Colonic mucosa (tissue), 4 donors: ENCODE results near the gene FANCE. TPM values are rescaled to one million over a fixed set of nuclear protein-coding genes. Genes with fewer than 3 reads are reported as not detected.

Experiments used
- DNase-seq: peaks from one replicate; pipeline ENCODE4 v3.0.0-alpha.2; 2020
- H3K27ac ChIP-seq: fragments of 200-600 bp; one replicate; pipeline ENCODE4 v1.8.0; 2021
- H3K27me3 ChIP-seq: fragments of 200-600 bp; one replicate; pipeline ENCODE4 v1.8.0; 2021
- H3K36me3 ChIP-seq: fragments of 200-600 bp; one replicate; pipeline ENCODE4 v1.8.0; 2021
- H3K4me1 ChIP-seq: fragments of 200-600 bp; one replicate; pipeline ENCODE4 v1.8.0; 2021; ENCODE audit warnings: mild to moderate bottlenecking
- H3K4me3 ChIP-seq: fragments of 200-600 bp; one replicate; pipeline ENCODE4 v1.8.0; 2021
- H3K9ac ChIP-seq, 2 donors: one replicate each; pipeline ENCODE4 v1.7.0; 2013; ENCODE audit warnings: control low read depth in 2 of 2, low read depth in 2 of 2, low read length in 2 of 2
- H3K9me3 ChIP-seq: fragments of 200-600 bp; one replicate; pipeline ENCODE4 v1.8.0; 2021
- CTCF ChIP-seq: fragments of 200-600 bp; IDR thresholded peaks from one replicate; pipeline ENCODE4 v1.8.0; 2022; ENCODE audit warnings: antibody characterized with exemption, mild to moderate bottlenecking
- intact Hi-C: fragments of 100-400 bp; cut with DNase I; formaldehyde crosslinking; loops from one replicate; pipeline ENCODE4 v1.14.1; 2022
- total RNA-seq, 2 donors: library from RNA; stranded (reverse); fragmentation: NEBNext Ultra II Directional in 1 of 2; extraction: Animal tissue kit (Norgen Biotek cat#: 25700) in 1 of 2; gene quantifications; one replicate each; pipeline ENCODE4 v1.2.1, GENCODE V29; 2021
- donor health status: healthy.
- donor health status: DM: no; HTN: no; CAD: no.
- donor health status: DM: no; HTN: no; CAD: no.

FANCE gene
- total RNA-seq, 2 donors from 2014 or later = 3.7 to 10.7 TPM

GRCh38 chr6:35441205-35441604 lies 10.9 kb upstream of the FANCE start:
- Histone ChIP-seq H3K4me1 (no peaks in the 10 kb centered on the region), H3K9me3 (no peaks in the 10 kb centered on the region), H3K9ac (no peak overlapping the region), H3K4me3 (no peak overlapping the region), H3K36me3 (no peaks in the 10 kb centered on the region), H3K27me3 (no peaks in the 10 kb centered on the region), H3K27ac (no peak overlapping the region)
- TF ChIP-seq CTCF = no peak
- no peak for DNase-seq
- intact Hi-C loops = no loop called here

- Histone ChIP-seq H3K9ac (no peak overlapping the region), H3K4me1 (no peaks in the 10 kb centered on the region), H3K9me3 (no peaks in the 10 kb centered on the region), H3K27ac (no peak overlapping the region), H3K4me3 (no peak overlapping the region), H3K27me3 (no peaks in the 10 kb centered on the region), H3K36me3 (no peaks in the 10 kb centered on the region)
- no peak for TF ChIP-seq CTCF
- intact Hi-C loops = no loop called here
- no peak for DNase-seq
Observed at GRCh38 chr6:35441642-35442041, 10.5 kb upstream of the FANCE start.

GRCh38 chr6:35442693-35443092 lies 9.4 kb upstream of the FANCE start:
- Histone ChIP-seq H3K36me3 (no peaks in the 10 kb centered on the region), H3K27ac (no peak overlapping the region), H3K9ac (no peak overlapping the region), H3K27me3 (no peaks in the 10 kb centered on the region), H3K4me1 (no peaks in the 10 kb centered on the region), H3K9me3 (no peaks in the 10 kb centered on the region), H3K4me3 (no peak overlapping the region)
- intact Hi-C loops = no loop called here
- no peak for TF ChIP-seq CTCF
- DNase-seq = no peak

GRCh38 chr6:35443341-35444030 lies 8.7 kb upstream of the FANCE start:
- intact Hi-C loops = no loop called here
- no peaks in the 10 kb centered on the region for H3K4me1 ChIP-seq
- H3K4me3 ChIP-seq = no peak overlapping the region
- H3K9me3 ChIP-seq = no peaks in the 10 kb centered on the region
- H3K36me3 ChIP-seq = no peaks in the 10 kb centered on the region
- DNase-seq = no peak
- TF ChIP-seq CTCF = no peak
- H3K27ac ChIP-seq = no peak overlapping the region
- H3K27me3 ChIP-seq = no peaks in the 10 kb centered on the region
- H3K9ac ChIP-seq = no peak overlapping the region

- no peak for DNase-seq
- intact Hi-C loops = loop anchor here (5.0 kb wide), 1 partner anchor 148 kb away; the partner anchor contains the start of gene DEF6
- Histone ChIP-seq H3K4me3 (no peak overlapping the region), H3K9me3 (no peaks in the 10 kb centered on the region), H3K27ac (no peak overlapping the region), H3K36me3 (no peaks in the 10 kb centered on the region), H3K27me3 (no peaks in the 10 kb centered on the region), H3K4me1 (no peaks in the 10 kb centered on the region), H3K9ac (no peak overlapping the region)
- TF ChIP-seq CTCF = no peak
Observed at GRCh38 chr6:35445691-35446090, 6.4 kb upstream of the FANCE start.
